ENCODE data around the gene PCNX4.

DNA sequence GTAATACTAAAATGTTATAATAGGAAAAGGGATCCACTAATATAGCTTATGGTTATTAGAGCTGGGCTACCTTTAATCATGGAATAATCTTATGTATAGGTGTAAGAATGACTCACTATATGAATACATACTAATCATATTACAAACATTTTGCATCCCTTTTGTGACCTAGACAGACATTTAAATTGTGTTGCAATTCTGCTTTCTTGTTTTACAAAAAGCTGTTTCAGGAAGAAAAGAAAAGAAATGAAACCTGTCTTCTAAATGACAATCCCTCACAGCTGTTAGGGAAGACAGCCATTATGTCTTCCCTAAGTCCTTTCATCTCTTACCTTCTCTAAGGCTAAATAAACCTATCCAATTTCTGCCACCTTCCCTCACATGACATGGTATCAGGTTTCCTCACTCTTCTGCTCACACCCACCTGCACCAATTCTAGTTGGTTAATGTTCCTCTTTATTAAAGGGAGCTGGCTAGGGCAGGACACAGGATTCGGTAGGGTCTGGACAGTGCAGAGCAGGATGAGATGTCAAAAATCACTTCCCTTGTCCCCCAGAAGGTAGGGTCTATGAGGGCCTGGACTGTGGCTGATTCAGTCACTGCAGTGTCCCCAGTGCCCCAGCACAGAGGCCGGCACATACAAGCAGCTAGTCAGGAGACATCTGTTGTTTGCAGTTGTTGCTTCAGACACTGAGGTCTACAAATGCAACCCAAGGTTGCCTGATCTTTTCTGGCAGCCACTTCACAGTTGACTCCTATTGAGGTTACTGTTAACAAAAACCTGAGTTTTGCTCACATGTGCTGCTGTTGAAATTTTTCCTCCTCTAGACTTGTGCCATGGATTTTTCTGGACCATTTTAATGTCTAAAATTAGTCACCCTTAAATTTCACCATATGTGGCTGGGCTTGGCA, 69.7 kb downstream of the PCNX4 start:
- TF ChIP-seq POLR2AphosphoS5 (IDR thresholded peaks at IDR 0.05): peak in 1 of 3 donors; percentile 52
- no peak for TF ChIP-seq POLR2A (IDR thresholded peaks at IDR 0.05)

All from breast epithelium (tissue), 3 donors.